Chondrocyte (in vitro differentiated cells): ENCODE data around the gene EIF4ENIF1. TPM values are rescaled to one million over a fixed set of nuclear protein-coding genes. Genes with fewer than 3 reads are reported as not detected.

ENCODE experiments used
- DNase-seq: peaks from one replicate; pipeline ENCODE4 v3.0.0; 2021; ENCODE audit warnings: mixed read lengths, low spot score
- H3K27ac Mint-ChIP-seq: one replicate; pipeline ENCODE4 v1.8.0; 2021; ENCODE audit warnings: mild to moderate bottlenecking, moderate library complexity, mixed read lengths; ENCODE audit not compliant: unreplicated experiment
- H3K27me3 Mint-ChIP-seq: 2 replicates; pipeline ENCODE4 v1.8.0; 2021; ENCODE audit warnings: low read depth, mixed read lengths
- H3K36me3 Mint-ChIP-seq: 2 replicates; pipeline ENCODE4 v1.8.0; 2021; ENCODE audit warnings: low read depth, mixed read lengths
- H3K4me1 Mint-ChIP-seq: 2 replicates; pipeline ENCODE4 v1.8.0; 2021; ENCODE audit warnings: low read depth, mild to moderate bottlenecking, mixed read lengths
- H3K4me3 Mint-ChIP-seq: one replicate; pipeline ENCODE4 v1.8.0; 2021; ENCODE audit warnings: mild to moderate bottlenecking, moderate library complexity, mixed read lengths; ENCODE audit not compliant: unreplicated experiment
- H3K9me3 Mint-ChIP-seq: 2 replicates; pipeline ENCODE4 v1.8.0; 2021; ENCODE audit warnings: low read depth, mixed read lengths
- CTCF ChIP-seq: fragments of 200-600 bp; sonication (generic); IDR thresholded peaks from 2 replicates; pipeline ENCODE4 v1.5.0; 2021; ENCODE audit warnings: antibody characterized with exemption, mild to moderate bottlenecking, moderate library complexity
- total RNA-seq: library from RNA; stranded (reverse); gene quantifications from 3 replicates; pipeline ENCODE4 v1.2.1, GENCODE V29; 2021

Gene EIF4ENIF1
- total RNA-seq, 1 donor from 2014 or later = 29.3 TPM

DNA sequence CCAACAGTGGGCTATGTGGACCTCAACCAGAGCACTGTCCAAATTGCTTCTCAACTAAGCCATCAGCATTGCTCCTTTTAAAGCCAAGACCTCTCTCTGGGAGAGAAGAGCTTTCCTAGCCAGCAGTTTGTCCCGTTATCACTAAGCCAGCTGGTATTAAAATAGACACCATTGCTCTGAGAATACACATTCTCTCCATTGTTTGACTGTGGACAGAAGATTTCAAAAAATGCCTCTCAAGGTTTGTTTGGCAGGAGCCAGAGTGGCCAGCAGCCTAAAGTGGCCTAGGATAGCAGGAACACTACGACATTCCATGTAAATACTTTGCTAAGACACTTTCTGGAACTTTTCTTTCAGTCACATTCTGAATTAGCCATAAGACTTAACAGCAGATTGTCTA lies 41.3 kb downstream of the EIF4ENIF1 start:
- Mint-ChIP-seq H3K27ac (no peak overlapping the region), H3K27me3 (no peaks in the 10 kb centered on the region), H3K4me3 (no peak overlapping the region), H3K36me3 (peaks cover 26% of the 10 kb centered on the region), H3K9me3 (no peaks in the 10 kb centered on the region), H3K4me1 (peaks cover 5% of the 10 kb centered on the region)
- TF ChIP-seq CTCF = no peak
- no peak for DNase-seq

DNA sequence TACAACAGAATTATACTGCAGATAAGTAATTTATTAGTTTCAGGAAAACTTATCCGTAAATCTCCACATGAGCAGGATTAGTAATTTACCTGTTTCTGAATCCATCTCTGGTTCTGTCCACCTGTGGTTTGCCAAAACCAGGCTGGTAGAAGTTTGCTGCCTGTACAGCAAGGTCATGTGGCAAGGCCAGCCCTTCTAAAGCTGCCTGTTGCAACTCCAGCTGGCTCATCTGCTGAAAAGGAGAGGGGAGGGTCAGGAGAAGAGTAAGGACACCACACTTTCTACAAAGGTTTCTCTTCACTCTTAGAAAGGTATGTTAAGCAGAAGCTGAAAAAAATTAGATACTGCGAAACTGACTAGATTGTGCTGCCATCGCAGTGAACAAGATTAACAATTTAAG lies 42.3 kb downstream of the EIF4ENIF1 start:
- Mint-ChIP-seq H3K4me1 (peaks cover 5% of the 10 kb centered on the region), H3K27me3 (no peaks in the 10 kb centered on the region), H3K4me3 (no peak overlapping the region)

GRCh38 chr22:31446767-31447166 lies 42.9 kb downstream of the EIF4ENIF1 start:
- no peak for DNase-seq
- peaks cover under 1% of the 10 kb centered on the region for H3K4me1 Mint-ChIP-seq
- TF ChIP-seq CTCF = no peak
- no peak overlapping the region for H3K4me3 Mint-ChIP-seq
- no peak overlapping the region for H3K27ac Mint-ChIP-seq
- peaks cover 32% of the 10 kb centered on the region for H3K36me3 Mint-ChIP-seq
- no peaks in the 10 kb centered on the region for H3K27me3 Mint-ChIP-seq
- no peaks in the 10 kb centered on the region for H3K9me3 Mint-ChIP-seq

More for the DNA sequence above, 42.3 kb downstream of the EIF4ENIF1 start:
- Mint-ChIP-seq H3K27ac (no peak overlapping the region), H3K36me3 (peaks cover 30% of the 10 kb centered on the region), H3K9me3 (no peaks in the 10 kb centered on the region)
- DNase-seq = no peak
- TF ChIP-seq CTCF = no peak

GRCh38 chr22:31446208-31446607 lies 43.4 kb downstream of the EIF4ENIF1 start:
- no peak overlapping the region for H3K4me3 Mint-ChIP-seq
- no peaks in the 10 kb centered on the region for H3K27me3 Mint-ChIP-seq
- H3K9me3 Mint-ChIP-seq = no peaks in the 10 kb centered on the region
- DNase-seq = no peak
- no peaks in the 10 kb centered on the region for H3K4me1 Mint-ChIP-seq
- H3K27ac Mint-ChIP-seq = no peak overlapping the region
- no peak for TF ChIP-seq CTCF
- peaks cover 33% of the 10 kb centered on the region for H3K36me3 Mint-ChIP-seq

GRCh38 chr22:31445642-31446041 lies 44.0 kb downstream of the EIF4ENIF1 start:
- Mint-ChIP-seq H3K9me3 (no peaks in the 10 kb centered on the region), H3K27me3 (no peaks in the 10 kb centered on the region), H3K36me3 (peaks cover 35% of the 10 kb centered on the region), H3K4me1 (no peaks in the 10 kb centered on the region), H3K27ac (no peak overlapping the region), H3K4me3 (no peak overlapping the region)
- no peak for TF ChIP-seq CTCF
- no peak for DNase-seq
